ENCODE results near the gene CPPED1.
"Not testable (repeated sequence)": the region's sequence is repeated elsewhere in the genome, so short reads cannot be mapped to it uniquely, and the experiment has no call there.

CPPED1 gene, protein sequence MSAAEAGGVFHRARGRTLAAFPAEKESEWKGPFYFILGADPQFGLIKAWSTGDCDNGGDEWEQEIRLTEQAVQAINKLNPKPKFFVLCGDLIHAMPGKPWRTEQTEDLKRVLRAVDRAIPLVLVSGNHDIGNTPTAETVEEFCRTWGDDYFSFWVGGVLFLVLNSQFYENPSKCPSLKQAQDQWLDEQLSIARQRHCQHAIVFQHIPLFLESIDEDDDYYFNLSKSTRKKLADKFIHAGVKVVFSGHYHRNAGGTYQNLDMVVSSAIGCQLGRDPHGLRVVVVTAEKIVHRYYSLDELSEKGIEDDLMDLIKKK

DNA sequence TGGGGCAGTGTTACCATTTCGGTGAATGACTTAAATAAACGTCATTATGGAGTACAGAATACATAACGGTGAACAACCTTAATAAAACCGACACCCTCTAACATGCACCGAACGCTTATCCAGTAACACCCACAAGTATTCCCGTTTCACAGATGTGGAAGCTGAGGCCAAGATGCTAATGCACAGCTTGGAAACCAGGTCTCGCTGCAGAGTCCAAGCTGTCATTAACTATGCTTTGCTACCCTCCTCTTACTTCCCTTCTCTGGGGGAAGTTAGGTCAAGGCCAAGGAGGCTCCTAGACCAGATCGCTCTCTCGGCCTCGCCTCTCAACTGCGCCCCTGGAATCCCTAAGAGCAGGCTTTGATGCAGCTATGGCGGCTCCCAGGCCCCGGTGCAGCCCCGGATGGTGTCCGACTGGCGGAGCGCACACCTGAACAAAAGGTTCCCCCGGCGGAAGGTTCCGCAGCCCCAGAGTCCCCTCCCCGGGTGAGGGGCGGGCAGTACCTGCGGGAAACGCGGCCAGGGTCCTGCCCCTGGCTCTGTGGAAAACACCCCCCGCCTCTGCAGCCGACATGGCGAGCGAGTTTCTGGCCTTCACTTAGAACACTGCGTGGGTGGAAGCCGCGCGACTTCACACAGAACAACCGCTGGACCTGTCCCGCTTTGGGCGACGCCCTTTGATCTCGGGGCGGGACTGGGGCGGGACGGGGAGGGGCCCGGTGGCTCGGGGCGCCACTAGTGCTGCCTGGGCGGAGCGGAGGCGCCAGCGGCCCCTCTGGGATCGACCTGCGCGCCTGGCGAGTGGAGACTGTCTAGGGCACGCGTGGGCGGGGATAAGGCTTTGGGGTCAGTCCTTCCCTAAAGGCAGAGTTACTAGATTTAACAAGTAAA lies at the start of gene CPPED1:
Gene CPPED1, minus strand, starts transcription at position 685 of the 891 bp plus-strand sequence. Its CDS starts 111 bp downstream, at position 574.
- TF ChIP-seq ZNF274 (IDR thresholded peaks at IDR 0.05; ENCODE audit: low read depth, low read length): no peak
- H3K4me3 ChIP-seq (ENCODE audit: low read length): peak within 1 kb of the TSS; percentile 70

DNA sequence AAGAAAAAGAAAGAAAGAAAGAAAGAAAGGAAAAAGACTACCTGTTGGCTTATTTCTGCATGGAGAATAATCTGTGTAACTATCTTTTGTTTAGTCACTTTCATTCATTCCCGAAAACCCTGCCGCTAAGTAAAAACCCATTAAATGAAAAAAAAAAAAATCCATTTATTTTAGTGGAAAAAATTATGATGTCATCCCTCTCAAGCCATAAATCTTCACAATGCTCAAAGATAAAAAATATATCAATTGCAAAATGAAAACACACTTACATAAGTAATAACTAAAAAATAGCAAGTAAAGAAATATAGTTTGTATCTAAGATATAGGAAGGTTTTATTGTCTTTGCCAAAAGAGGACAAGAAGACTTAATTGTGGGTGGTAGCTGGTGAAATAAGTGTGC lies 46.5 kb upstream of the CPPED1 start:
- H3K4me3 ChIP-seq (ENCODE audit: low read length): no peak overlapping the region
- TF ChIP-seq ZNF274 (IDR thresholded peaks at IDR 0.05; ENCODE audit: low read depth, low read length): no peak

DNA sequence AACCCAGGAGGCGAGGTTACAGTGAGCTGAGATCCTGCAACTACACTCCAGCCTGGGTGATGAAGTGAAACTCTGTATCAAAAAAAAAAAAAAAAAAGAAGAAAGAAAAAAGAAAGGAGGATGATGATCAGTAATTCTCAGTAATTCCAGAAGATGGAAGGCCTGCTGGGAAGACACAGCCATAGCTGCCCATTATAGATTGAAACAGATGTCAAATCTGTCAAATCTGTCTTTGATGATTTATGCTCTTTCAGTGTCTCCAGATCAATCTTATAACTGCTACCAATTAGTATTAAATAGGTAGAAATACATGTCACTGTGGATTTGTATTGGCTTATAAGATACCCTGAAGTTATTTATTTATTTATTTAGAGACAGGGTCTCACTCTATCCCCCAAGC lies 42.9 kb upstream of the CPPED1 start:
- H3K4me3 ChIP-seq (ENCODE audit: low read length): no peak overlapping the region
- TF ChIP-seq ZNF274 (IDR thresholded peaks at IDR 0.05; ENCODE audit: low read depth, low read length): no peak

DNA sequence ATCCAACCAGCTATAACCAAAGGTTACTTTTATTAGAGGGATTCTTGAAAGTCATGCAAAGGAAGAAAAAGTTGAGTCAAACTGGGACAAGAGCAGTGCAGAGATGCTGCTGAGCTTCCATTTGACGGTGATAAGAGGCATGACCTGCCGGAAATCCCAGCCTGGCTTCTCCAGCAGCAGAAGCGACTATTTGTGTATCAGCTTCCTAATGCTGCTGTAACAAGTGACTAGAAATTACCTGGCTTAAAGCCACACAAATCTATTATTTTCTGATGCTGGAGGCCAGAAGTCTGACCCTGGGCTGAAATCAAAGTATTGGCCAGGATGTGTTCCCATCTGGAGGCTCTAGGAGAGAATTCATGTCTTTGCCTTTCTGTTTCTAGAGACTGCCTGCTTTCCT lies 41.6 kb upstream of the CPPED1 start:
- no peak overlapping the region for H3K4me3 ChIP-seq (ENCODE audit: low read length)

DNA sequence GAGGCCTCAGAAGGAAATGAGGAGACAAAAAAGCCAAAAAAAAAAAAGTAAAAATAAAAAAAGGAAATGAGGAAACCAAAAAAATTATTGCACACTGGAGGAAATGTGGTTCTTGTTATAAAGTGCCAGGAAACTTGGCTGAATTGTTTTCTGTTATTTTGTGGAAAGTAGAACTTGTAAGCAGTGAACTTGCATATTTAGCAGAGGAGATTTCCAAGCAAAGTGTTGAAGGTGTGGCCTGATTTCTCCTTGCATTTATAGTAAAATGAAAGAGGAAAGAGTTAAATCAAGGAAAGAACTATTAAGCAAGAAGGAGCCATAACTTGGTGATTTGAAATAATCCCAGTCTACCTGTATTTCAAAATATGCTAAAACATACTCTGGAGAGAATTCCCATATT lies 34.1 kb upstream of the CPPED1 start:
- no peak for TF ChIP-seq ZNF274 (IDR thresholded peaks at IDR 0.05; ENCODE audit: low read depth, low read length)
- H3K4me3 ChIP-seq (ENCODE audit: low read length): no peak overlapping the region

More for the DNA sequence above, 41.6 kb upstream of the CPPED1 start:
- TF ChIP-seq ZNF274 (IDR thresholded peaks at IDR 0.05; ENCODE audit: low read depth, low read length): no peak

DNA sequence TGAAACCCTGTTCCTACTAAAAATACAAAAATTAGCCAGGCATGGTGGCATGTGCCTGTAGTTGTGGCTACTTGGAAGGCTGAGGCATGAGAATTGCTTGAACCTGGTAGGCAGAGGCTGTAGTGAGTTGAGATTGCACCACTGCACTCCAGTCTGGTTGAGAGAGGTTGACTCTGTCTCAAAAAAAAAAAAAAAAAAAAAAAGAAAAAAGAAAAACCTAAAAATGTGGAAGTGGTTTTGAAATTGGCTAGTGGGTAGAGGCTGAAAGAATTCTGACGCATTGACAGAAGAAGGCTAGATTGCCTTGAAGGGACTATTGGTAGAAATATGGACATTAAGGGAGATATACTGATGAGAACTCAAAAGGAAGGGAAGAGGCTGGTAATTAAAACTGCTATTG lies 33.6 kb upstream of the CPPED1 start:
- no peak for TF ChIP-seq ZNF274 (IDR thresholded peaks at IDR 0.05; ENCODE audit: low read depth, low read length)
- H3K4me3 ChIP-seq (ENCODE audit: low read length): no peak overlapping the region

DNA sequence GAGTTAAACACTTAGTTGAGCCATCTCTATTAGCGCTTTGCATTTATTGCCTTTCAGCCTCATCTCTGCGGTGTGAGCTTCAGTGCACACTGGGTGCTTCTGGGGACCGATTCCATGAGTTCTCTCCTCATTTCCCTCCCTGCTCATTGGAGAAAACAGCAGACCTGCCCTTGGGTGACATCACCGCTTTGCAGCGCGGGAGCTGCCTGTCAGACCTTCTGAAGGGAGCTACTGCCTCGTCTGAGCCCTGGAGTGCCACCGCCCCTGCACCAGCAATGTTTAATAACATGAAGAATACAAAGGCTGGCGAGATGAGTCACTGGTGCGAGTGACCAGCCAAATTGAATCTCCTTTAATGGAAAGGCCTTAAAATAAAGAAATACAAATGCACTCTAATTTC lies 30.2 kb upstream of the CPPED1 start:
- H3K4me3 ChIP-seq (ENCODE audit: low read length): no peak overlapping the region
- no peak for TF ChIP-seq ZNF274 (IDR thresholded peaks at IDR 0.05; ENCODE audit: low read depth, low read length)

DNA sequence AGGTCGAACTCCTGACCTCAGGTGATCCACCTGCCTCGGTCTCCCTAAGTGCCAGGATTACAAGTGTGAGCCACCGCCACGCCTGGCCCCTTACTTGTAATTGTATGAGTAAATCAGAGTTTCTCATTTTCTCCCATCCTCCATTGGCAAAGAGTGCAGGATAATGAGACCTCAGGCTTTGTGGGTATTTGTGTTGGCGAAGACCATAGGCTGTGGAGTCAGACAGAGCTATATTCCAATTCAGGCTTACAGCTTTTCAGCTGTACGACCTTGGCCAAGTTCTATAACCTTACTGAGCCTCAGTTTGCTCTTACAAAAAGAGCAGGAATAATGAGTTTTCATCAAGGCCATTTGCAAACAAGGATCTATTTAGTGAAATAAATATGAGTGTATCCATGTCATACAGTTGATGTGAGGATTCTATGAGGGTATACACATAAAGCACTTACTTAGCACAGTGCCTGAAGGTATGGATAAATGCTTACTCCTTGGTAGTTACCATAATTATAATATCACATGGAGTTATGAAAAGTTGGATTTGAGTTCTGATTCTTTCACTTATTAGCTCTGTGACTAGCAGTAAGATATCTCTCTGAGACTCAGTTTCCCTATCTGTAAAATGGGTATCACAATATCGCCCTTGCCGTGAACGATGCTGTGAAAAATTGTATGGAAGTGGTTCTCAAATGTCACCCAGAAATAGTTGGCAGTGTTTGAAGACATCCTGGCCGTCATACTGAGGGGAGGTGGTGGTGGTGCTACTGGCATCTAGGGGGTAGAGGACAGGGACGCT lies 25.6 kb upstream of the CPPED1 start:
- H3K4me3 ChIP-seq (ENCODE audit: low read length): no peak overlapping the region
- TF ChIP-seq ZNF274 (IDR thresholded peaks at IDR 0.05; ENCODE audit: low read depth, low read length): no peak

DNA sequence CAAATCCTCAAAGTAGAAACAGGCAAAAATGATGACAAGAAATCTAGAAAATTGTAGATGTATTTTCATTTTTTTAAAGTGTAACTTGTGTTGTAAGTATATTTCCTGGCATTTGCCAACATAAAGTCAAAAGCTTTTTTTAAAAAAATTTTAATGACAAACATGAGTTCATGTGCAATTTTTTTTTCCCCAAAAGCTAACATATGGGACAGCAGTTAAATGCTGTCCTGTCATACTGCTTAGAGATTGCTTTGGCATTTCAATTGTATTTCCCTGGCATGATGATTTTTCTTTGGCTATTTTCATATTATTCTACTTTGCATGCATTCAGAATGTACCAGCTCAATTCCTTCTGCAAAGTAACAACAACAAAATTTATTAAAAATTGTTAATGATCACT lies 24.5 kb upstream of the CPPED1 start:
- TF ChIP-seq ZNF274 (IDR thresholded peaks at IDR 0.05; ENCODE audit: low read depth, low read length): no peak
- no peak overlapping the region for H3K4me3 ChIP-seq (ENCODE audit: low read length)

DNA sequence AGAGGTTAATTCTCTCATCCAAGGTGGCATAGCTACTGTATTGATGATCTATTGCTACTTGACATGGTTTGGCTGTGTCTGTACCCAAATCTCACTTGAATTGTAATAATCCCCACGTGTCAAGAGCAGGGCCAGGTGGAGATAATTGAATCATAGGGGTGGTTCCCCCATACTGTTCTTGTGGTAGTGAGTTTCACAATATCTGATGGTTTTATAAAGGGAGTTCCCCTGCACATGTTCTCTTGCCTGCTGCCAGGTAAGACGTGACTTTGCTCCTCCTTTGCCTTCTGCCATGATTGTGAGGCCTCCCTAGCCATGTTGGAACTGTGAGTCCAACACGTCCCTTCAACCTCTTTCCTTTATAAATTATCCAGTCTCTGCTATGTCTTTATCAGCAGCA lies 22.9 kb upstream of the CPPED1 start:
- no peak for TF ChIP-seq ZNF274 (IDR thresholded peaks at IDR 0.05; ENCODE audit: low read depth, low read length)
- no peak overlapping the region for H3K4me3 ChIP-seq (ENCODE audit: low read length)

DNA sequence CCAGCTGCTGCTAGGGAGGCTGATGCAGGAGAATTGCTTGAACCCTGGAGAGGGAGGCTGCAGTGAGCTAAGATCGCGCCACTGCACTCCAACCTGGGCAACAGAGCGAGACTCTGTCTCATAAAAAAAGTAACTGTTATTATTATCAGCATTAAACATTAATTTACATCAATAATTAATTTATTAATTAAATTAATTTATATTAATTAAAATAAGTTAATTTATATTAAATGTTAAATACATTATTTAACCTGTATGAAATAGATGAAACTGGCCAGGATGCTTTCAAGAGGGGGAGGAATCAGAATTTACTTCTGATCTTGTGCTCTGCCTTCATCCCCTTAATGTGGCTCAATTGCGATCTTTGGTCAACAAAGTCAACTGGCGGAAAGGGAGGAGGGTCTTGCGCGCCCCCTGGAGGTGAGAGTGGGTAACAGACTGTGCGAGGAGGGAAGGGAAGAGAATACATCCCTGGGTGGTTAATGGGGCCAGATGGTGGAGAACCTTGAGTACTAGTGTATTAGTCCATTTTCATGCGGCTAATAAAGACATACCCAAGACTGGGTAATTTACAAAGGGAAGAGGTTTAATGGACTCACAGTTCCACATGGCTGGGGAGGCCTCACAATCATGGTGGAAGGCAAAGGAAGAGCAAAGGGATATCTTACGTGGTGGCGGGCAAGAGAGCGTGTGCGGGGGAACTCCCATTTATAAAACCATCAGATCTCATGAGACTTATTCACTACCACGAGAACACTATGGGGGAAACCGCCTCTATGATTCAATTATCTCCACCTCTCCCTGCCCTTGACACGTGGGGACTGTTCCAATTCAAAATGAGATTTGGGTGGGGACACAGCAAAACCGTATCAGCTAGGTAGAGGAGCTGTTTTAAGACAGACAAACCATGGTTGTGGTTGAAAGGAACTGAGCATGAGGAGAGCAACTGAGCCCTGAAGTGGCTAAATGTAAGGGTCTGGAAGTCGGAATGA lies 15.7 kb upstream of the CPPED1 start:
- no peak for TF ChIP-seq ZNF274 (IDR thresholded peaks at IDR 0.05; ENCODE audit: low read depth, low read length)
- no peak overlapping the region for H3K4me3 ChIP-seq (ENCODE audit: low read length)

DNA sequence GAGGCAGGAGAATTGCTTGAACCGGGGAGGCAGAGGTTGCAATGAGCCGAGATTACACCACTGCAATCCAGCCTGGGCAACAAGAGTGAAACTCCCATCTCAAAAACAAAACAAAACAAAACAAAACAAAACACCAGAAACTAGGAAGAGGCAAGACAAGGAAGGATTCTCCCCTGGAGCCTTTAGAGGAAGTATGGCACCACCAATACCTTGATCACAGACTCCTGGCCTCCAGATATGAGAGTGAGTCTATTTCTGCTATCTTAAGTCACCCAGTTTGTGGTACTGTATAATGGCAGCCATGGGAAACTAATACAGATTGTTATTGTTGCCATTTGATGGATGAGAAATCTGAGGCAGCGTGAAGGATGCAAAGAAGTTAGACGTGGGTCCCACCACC lies 14.6 kb upstream of the CPPED1 start:
- H3K4me3 ChIP-seq (ENCODE audit: low read length): no peak overlapping the region
- no peak for TF ChIP-seq ZNF274 (IDR thresholded peaks at IDR 0.05; ENCODE audit: low read depth, low read length)

DNA sequence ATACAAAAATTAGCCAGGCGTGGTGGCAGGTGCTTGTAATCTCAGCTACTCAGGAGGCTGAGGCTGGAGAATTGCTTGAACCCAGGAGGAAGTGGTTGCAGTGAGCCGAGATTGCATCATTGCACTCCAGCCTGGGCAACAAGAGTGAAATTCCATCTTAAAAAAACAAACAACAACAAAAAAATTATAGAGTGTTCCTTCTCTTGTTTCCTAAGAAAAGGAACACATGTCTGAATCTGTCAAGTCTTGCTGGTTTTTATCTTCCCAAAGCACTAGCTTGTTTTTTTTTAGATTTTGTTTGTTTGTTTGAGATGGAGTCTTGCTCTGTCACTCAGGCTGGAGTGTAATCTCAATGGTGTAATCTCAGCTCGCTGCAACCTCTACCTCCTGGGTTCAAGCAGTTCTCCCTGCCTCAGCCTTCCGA lies 13.1 kb upstream of the CPPED1 start:
- not testable (repeated sequence) for H3K4me3 ChIP-seq (ENCODE audit: low read length)
